Measurements from ENCODE around the gene GLIPR2. TPM values are rescaled to one million over a fixed set of nuclear protein-coding genes. Genes with fewer than 3 reads are reported as not detected.

GLIPR2 gene
- total RNA-seq, 1 experiment from 2014 or later = 1.6 TPM

DNA sequence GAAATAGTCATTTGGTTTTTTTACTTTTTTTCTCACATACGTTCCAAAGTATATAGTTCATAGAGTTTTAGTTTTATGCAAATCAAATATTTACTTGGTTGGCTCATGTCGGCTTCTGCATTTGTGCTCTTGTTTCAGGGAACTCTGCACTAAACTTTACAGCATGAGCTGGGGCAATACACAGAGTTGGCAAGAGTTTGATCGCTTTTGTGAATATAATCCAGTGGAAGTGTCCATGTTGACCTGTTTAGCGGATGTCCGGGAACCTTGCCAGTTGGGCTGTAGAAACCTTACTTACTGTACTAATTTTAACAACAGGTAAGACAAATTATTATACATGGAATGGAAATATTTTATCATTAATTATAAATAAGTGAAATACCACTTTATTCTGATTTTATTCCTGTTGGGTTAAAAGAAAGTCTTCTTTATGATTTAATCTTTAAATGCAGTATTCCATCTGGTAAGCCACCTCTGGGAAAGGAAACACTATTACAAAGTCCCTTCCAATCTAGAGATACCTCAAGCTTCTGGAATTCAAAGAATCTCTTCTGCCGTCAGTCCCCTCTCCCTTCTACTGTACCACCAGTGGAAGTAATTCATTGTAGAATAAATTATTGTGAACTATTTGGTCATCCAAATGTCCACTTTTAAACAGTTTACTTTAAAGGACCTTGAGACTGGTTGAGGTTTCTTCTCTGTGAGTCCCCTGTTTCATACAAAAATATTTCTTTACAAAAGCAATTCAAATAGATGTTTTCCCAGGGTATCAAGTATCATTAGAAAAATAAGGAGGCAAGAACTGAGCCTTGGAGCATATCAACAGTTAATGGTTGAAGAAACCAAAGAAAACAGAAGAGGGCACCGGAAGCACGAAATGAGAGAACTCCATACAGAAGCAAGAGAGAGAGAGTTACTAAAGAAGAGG is 45.2 kb upstream of the GLIPR2 start:
- Histone ChIP-seq H3K4me1 (peaks cover 15% of the 10 kb centered on the region), H3K27me3 (replicated peaks; ENCODE audit: control insufficient read depth, insufficient read depth, low read length) (no peaks in the 10 kb centered on the region), H3K36me3 (ENCODE audit: control insufficient read depth, insufficient read depth, low read length) (no peaks in the 10 kb centered on the region), H3K9me3 (no peaks in the 10 kb centered on the region), H3K4me3 (ENCODE audit: low read depth, low read length) (no peak overlapping the region)
- TF ChIP-seq, protein P1, sequence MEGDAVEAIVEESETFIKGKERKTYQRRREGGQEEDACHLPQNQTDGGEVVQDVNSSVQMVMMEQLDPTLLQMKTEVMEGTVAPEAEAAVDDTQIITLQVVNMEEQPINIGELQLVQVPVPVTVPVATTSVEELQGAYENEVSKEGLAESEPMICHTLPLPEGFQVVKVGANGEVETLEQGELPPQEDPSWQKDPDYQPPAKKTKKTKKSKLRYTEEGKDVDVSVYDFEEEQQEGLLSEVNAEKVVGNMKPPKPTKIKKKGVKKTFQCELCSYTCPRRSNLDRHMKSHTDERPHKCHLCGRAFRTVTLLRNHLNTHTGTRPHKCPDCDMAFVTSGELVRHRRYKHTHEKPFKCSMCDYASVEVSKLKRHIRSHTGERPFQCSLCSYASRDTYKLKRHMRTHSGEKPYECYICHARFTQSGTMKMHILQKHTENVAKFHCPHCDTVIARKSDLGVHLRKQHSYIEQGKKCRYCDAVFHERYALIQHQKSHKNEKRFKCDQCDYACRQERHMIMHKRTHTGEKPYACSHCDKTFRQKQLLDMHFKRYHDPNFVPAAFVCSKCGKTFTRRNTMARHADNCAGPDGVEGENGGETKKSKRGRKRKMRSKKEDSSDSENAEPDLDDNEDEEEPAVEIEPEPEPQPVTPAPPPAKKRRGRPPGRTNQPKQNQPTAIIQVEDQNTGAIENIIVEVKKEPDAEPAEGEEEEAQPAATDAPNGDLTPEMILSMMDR (IDR thresholded peaks at IDR 0.05; ENCODE audit: insufficient read depth in 1 of 2, low read depth in 1 of 2, low read length in 1 of 2, severe bottlenecking in 1 of 2, unreplicated experiment in 1 of 2) = no peak
- ChIA-PET POLR2A (no interaction called here), CTCF (interaction anchor here (0.9 to 1.1 kb wide), 2 partner anchors 11 to 12 kb away, joined by 3 to 8 read pairs; no protein-coding TSS in a partner anchor)
- Mint-ChIP-seq H3K4me3 (ENCODE audit: unreplicated experiment) (no peak overlapping the region), H3K27me3 (ENCODE audit: insufficient read depth, unreplicated experiment) (no peaks in the 10 kb centered on the region), H3K4me1 (ENCODE audit: low read depth, unreplicated experiment) (peaks cover 15% of the 10 kb centered on the region), H3K36me3 (ENCODE audit: insufficient read depth, unreplicated experiment) (no peaks in the 10 kb centered on the region), H3K9me3 (ENCODE audit: unreplicated experiment) (no peaks in the 10 kb centered on the region), H3K27ac (ENCODE audit: unreplicated experiment) (peak overlapping the region; percentile 6)
- no peak for DNase-seq
- intact Hi-C loops (cut with micrococcal nuclease; ENCODE audit: unreplicated experiment) = no loop called here
- BruUV-seq (replicated peaks) = no TSS peak

DNA sequence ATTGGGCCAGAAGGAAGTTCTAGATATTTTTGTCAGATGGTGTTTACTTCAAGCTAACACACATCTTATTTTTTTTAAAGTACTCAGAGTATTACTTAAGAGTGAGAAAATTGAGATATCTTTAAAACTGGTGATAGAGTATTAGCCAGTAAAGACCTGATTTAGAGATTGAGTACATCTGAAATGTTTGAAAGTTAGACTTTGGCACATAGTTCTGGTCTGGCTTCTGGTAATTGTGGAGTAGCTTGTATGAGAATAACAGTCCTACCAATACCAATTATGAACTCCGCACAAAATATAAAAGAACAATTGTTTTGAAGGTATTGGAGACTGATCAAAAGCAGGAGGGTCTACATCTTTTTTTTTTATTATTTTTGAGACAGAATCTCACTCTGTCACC is 44.5 kb upstream of the GLIPR2 start:
- Mint-ChIP-seq H3K4me3 (ENCODE audit: unreplicated experiment) (no peak overlapping the region), H3K27me3 (ENCODE audit: insufficient read depth, unreplicated experiment) (no peaks in the 10 kb centered on the region), H3K27ac (ENCODE audit: unreplicated experiment) (peak overlapping the region; percentile 6), H3K9me3 (ENCODE audit: unreplicated experiment) (no peaks in the 10 kb centered on the region), H3K36me3 (ENCODE audit: insufficient read depth, unreplicated experiment) (no peaks in the 10 kb centered on the region), H3K4me1 (ENCODE audit: low read depth, unreplicated experiment) (peaks cover 15% of the 10 kb centered on the region)
- ChIA-PET POLR2A (no interaction called here), CTCF (interaction anchor here (1.1 kb wide), 1 partner anchor 10 kb away, joined by 8 read pairs; no protein-coding TSS in a partner anchor)
- TF ChIP-seq, protein P1 (IDR thresholded peaks at IDR 0.05; ENCODE audit: insufficient read depth in 1 of 2, low read depth in 1 of 2, low read length in 1 of 2, severe bottlenecking in 1 of 2, unreplicated experiment in 1 of 2) = no peak
- intact Hi-C loops (cut with micrococcal nuclease; ENCODE audit: unreplicated experiment) = no loop called here
- Histone ChIP-seq H3K27me3 (replicated peaks; ENCODE audit: control insufficient read depth, insufficient read depth, low read length) (no peaks in the 10 kb centered on the region), H3K4me3 (ENCODE audit: low read depth, low read length) (no peak overlapping the region), H3K9me3 (no peaks in the 10 kb centered on the region), H3K4me1 (peaks cover 15% of the 10 kb centered on the region), H3K36me3 (ENCODE audit: control insufficient read depth, insufficient read depth, low read length) (no peaks in the 10 kb centered on the region)
- no TSS peak for BruUV-seq (replicated peaks)
- DNase-seq = no peak

DNA sequence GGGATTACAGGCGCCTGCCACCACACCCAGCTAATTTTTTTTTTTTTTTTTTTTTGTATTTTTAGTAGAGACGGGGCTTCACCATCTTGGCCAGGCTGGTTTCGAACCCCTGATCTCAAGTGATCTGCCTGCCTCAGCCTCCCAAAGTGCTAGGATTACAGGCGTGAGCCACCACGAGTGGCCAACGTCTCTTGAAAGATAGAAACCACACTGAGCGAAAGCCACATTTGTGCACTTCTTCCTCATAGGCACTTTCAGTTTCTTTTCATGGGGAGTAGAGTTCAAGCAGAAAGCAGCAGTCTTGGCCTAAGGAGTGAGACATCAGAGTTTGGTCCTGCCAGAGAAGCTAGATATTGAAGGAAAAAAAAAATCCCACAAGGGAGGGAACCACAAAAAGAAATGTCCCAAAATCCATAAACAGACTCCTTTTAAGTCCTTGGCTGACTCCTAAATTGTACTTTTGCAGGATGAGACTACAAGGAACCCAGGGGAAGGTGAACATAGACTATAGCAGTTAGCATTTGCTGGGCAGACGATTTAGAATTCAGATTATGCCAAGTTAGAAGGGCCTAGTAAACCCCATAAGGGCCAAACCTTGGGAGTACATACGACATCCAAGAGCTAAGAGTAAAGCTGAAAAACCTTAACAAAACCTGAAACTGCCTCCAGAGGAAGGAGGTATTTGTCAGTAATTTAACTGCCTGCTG is 43.9 kb upstream of the GLIPR2 start:
- POLR2A ChIA-PET = no interaction called here
- no peak overlapping the region for H3K4me3 ChIP-seq (ENCODE audit: low read depth, low read length)
- CTCF ChIA-PET = interaction anchor here (1.1 kb wide), 1 partner anchor 9 kb away, joined by 8 read pairs; no protein-coding TSS in a partner anchor
- H3K36me3 ChIP-seq (ENCODE audit: control insufficient read depth, insufficient read depth, low read length) = no peaks in the 10 kb centered on the region
- Mint-ChIP-seq H3K36me3 (ENCODE audit: insufficient read depth, unreplicated experiment) (no peaks in the 10 kb centered on the region), H3K4me3 (ENCODE audit: unreplicated experiment) (no peak overlapping the region), H3K27me3 (ENCODE audit: insufficient read depth, unreplicated experiment) (no peaks in the 10 kb centered on the region), H3K9me3 (ENCODE audit: unreplicated experiment) (no peaks in the 10 kb centered on the region), H3K27ac (ENCODE audit: unreplicated experiment) (no peak overlapping the region), H3K4me1 (ENCODE audit: low read depth, unreplicated experiment) (peaks cover 15% of the 10 kb centered on the region)
- no peaks in the 10 kb centered on the region for H3K9me3 ChIP-seq
- H3K27me3 ChIP-seq (replicated peaks; ENCODE audit: control insufficient read depth, insufficient read depth, low read length) = no peaks in the 10 kb centered on the region
- TF ChIP-seq, protein P1 (IDR thresholded peaks at IDR 0.05; ENCODE audit: insufficient read depth in 1 of 2, low read depth in 1 of 2, low read length in 1 of 2, severe bottlenecking in 1 of 2, unreplicated experiment in 1 of 2) = no peak
- DNase-seq = no peak
- no TSS peak for BruUV-seq (replicated peaks)
- peaks cover 15% of the 10 kb centered on the region for H3K4me1 ChIP-seq
- intact Hi-C loops (cut with micrococcal nuclease; ENCODE audit: unreplicated experiment) = no loop called here

All from Caco-2 (cell line).